ENCODE data around the gene ASL. TPM values are rescaled to one million over a fixed set of nuclear protein-coding genes. Genes with fewer than 3 reads are reported as not detected.

The ASL gene
- total and polyA plus RNA-seq, 10 of the 15 experiments (the other 5 are each of a cell fraction or from before 2014, with no cell fraction given), result 0.66 to 36.7 (median 28.8) TPM

- TF ChIP-seq, protein P1, sequence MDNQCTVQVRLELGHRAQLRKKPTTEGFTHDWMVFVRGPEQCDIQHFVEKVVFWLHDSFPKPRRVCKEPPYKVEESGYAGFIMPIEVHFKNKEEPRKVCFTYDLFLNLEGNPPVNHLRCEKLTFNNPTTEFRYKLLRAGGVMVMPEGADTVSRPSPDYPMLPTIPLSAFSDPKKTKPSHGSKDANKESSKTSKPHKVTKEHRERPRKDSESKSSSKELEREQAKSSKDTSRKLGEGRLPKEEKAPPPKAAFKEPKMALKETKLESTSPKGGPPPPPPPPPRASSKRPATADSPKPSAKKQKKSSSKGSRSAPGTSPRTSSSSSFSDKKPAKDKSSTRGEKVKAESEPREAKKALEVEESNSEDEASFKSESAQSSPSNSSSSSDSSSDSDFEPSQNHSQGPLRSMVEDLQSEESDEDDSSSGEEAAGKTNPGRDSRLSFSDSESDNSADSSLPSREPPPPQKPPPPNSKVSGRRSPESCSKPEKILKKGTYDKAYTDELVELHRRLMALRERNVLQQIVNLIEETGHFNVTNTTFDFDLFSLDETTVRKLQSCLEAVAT (IDR thresholded peaks at IDR 0.05), result no peak
- TF ChIP-seq MXI1 (IDR thresholded peaks at IDR 0.05; ENCODE audit: low read depth, low read length) (no peak), E2F8 (IDR thresholded peaks at IDR 0.05; ENCODE audit: low read depth, partially characterized antibody) (no peak), TCF3 (IDR thresholded peaks at IDR 0.05; ENCODE audit: borderline replicate concordance, insufficient read depth, low read depth, low read length) (no peak), HDAC6 (IDR thresholded peaks at IDR 0.05; ENCODE audit: unreplicated experiment) (no peak), PML (IDR thresholded peaks at IDR 0.05; ENCODE audit: low read length) (no peak), SP1 (IDR thresholded peaks at IDR 0.05; ENCODE audit: low read depth, low read length) (no peak), TARDBP (IDR thresholded peaks at IDR 0.05; ENCODE audit: borderline replicate concordance) (no peak), NR2C1 (IDR thresholded peaks at IDR 0.05) (no peak), ESRRA (IDR thresholded peaks at IDR 0.05; ENCODE audit: low read length) (no peak), ZNF217 (IDR thresholded peaks at IDR 0.05) (no peak)
Measured at GRCh38 chr7:66078067-66078466, 2.4 kb downstream of the ASL start (continued).

All from GM12878 (cell line).